ENCODE data around the gene SV2C.

SV2C gene

GRCh38 chr5:76363352-76364225, 280.4 kb downstream of the SV2C start:
- H2AFZ ChIP-seq (ENCODE audit: low read depth, low read length): no peak overlapping the region
- H3K4me2 ChIP-seq (ENCODE audit: low read length): no peak overlapping the region
- no peaks in the 10 kb centered on the region for H3K27me3 ChIP-seq (ENCODE audit: low read depth, low read length)
- H4K20me1 ChIP-seq (ENCODE audit: insufficient read depth, low read length): no peaks in the 10 kb centered on the region
- H3K27ac ChIP-seq (ENCODE audit: low read length): no peak overlapping the region
- no peaks in the 10 kb centered on the region for H3K9me3 ChIP-seq (ENCODE audit: insufficient read depth, low read length)
- no peak overlapping the region for H3K4me3 ChIP-seq (ENCODE audit: low read length)
- H3K79me2 ChIP-seq (ENCODE audit: low read length): no peaks in the 10 kb centered on the region
- TF ChIP-seq EZH2phosphoT487 (IDR thresholded peaks at IDR 0.05; ENCODE audit: low read depth) (no peak), CTCF (IDR thresholded peaks at IDR 0.05; ENCODE audit: low read depth, low read length) (no peak)
- H3K4me1 ChIP-seq (ENCODE audit: low read length): no peaks in the 10 kb centered on the region
- H3K36me3 ChIP-seq (replicated peaks; ENCODE audit: low read depth, low read length): no peaks in the 10 kb centered on the region
- H3K9ac ChIP-seq (ENCODE audit: low read length): no peak overlapping the region

- no peak for TF ChIP-seq EZH2phosphoT487 (IDR thresholded peaks at IDR 0.05; ENCODE audit: low read depth)
- Histone ChIP-seq H3K4me1 (ENCODE audit: low read length) (no peaks in the 10 kb centered on the region), H2AFZ (ENCODE audit: low read depth, low read length) (no peak overlapping the region), H3K36me3 (replicated peaks; ENCODE audit: low read depth, low read length) (no peaks in the 10 kb centered on the region), H3K27ac (ENCODE audit: low read length) (no peak overlapping the region), H4K20me1 (ENCODE audit: insufficient read depth, low read length) (no peaks in the 10 kb centered on the region), H3K9ac (ENCODE audit: low read length) (no peak overlapping the region), H3K9me3 (ENCODE audit: insufficient read depth, low read length) (no peaks in the 10 kb centered on the region), H3K79me2 (ENCODE audit: low read length) (no peaks in the 10 kb centered on the region), H3K4me2 (ENCODE audit: low read length) (no peak overlapping the region), H3K4me3 (ENCODE audit: low read length) (no peak overlapping the region), H3K27me3 (ENCODE audit: low read depth, low read length) (no peaks in the 10 kb centered on the region)
These were observed 281.0 kb downstream of the SV2C start for GRCh38 chr5:76364226-76364589.

- Histone ChIP-seq H3K4me2 (ENCODE audit: low read length) (no peak overlapping the region), H3K9me3 (ENCODE audit: insufficient read depth, low read length) (no peaks in the 10 kb centered on the region), H4K20me1 (ENCODE audit: insufficient read depth, low read length) (no peaks in the 10 kb centered on the region), H3K9ac (ENCODE audit: low read length) (no peak overlapping the region), H3K27ac (ENCODE audit: low read length) (no peak overlapping the region), H2AFZ (ENCODE audit: low read depth, low read length) (no peak overlapping the region), H3K27me3 (ENCODE audit: low read depth, low read length) (no peaks in the 10 kb centered on the region), H3K36me3 (replicated peaks; ENCODE audit: low read depth, low read length) (no peaks in the 10 kb centered on the region), H3K4me1 (ENCODE audit: low read length) (no peaks in the 10 kb centered on the region), H3K4me3 (ENCODE audit: low read length) (no peak overlapping the region), H3K79me2 (ENCODE audit: low read length) (no peaks in the 10 kb centered on the region)
- TF ChIP-seq CTCF (IDR thresholded peaks at IDR 0.05; ENCODE audit: low read depth, low read length) (no peak), EZH2phosphoT487 (IDR thresholded peaks at IDR 0.05; ENCODE audit: low read depth) (no peak)
These were observed 282.4 kb downstream of the SV2C start for GRCh38 chr5:76365561-76365960.

- Histone ChIP-seq H3K4me3 (ENCODE audit: low read length) (no peak overlapping the region), H3K4me1 (ENCODE audit: low read length) (no peaks in the 10 kb centered on the region), H3K27ac (ENCODE audit: low read length) (no peak overlapping the region), H3K27me3 (ENCODE audit: low read depth, low read length) (no peaks in the 10 kb centered on the region), H3K4me2 (ENCODE audit: low read length) (no peak overlapping the region), H3K9ac (ENCODE audit: low read length) (no peak overlapping the region), H3K79me2 (ENCODE audit: low read length) (no peaks in the 10 kb centered on the region), H2AFZ (ENCODE audit: low read depth, low read length) (no peak overlapping the region), H4K20me1 (ENCODE audit: insufficient read depth, low read length) (no peaks in the 10 kb centered on the region), H3K36me3 (replicated peaks; ENCODE audit: low read depth, low read length) (no peaks in the 10 kb centered on the region), H3K9me3 (ENCODE audit: insufficient read depth, low read length) (no peaks in the 10 kb centered on the region)
- no peak for TF ChIP-seq EZH2phosphoT487 (IDR thresholded peaks at IDR 0.05; ENCODE audit: low read depth)
- TF ChIP-seq CTCF (IDR thresholded peaks at IDR 0.05; ENCODE audit: low read depth, low read length): no peak
These were observed 283.4 kb downstream of the SV2C start for GRCh38 chr5:76366596-76366995.
